ENCODE measurements around the gene CD1B.

DNA sequence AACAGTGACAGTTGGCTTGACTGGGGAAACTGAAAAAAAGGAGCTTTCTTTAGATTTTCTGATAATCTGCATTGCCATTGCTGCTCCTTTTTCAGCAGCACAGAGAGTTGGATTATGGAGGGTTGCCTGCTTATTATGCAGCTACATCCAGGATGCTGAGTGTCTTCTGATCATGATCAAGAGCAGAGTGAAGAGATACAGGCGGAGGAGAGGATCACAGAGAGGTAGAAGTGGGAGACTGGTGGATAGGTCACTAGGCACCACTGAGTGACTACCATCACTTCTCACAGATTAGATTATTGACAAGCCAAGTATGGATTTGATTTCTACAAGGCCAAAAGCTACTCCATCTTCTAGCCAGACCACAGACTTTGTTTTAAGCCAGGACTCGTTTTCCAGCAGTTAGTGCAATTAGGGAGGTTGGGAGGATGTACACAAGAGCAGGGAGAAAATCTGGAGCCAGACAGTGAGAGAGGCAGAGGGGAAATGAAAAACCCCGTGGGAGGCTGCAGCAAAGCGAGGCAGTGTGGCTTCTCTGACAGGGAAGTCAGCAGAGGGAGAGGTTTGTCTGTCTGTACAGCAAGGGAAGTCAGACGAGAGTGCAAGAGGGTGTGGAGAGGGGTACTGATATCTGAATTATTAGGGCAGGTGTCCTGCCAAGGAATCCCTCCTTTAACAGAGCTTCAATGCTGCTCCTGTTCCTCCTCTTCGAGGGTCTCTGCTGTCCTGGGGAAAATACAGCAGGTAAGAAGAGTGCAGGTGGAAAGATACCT is 22.2 kb upstream of the CD1B start, which contains the start of gene CD1E:
- TF ChIP-seq, protein P1, sequence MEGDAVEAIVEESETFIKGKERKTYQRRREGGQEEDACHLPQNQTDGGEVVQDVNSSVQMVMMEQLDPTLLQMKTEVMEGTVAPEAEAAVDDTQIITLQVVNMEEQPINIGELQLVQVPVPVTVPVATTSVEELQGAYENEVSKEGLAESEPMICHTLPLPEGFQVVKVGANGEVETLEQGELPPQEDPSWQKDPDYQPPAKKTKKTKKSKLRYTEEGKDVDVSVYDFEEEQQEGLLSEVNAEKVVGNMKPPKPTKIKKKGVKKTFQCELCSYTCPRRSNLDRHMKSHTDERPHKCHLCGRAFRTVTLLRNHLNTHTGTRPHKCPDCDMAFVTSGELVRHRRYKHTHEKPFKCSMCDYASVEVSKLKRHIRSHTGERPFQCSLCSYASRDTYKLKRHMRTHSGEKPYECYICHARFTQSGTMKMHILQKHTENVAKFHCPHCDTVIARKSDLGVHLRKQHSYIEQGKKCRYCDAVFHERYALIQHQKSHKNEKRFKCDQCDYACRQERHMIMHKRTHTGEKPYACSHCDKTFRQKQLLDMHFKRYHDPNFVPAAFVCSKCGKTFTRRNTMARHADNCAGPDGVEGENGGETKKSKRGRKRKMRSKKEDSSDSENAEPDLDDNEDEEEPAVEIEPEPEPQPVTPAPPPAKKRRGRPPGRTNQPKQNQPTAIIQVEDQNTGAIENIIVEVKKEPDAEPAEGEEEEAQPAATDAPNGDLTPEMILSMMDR (conservative IDR thresholded peaks at IDR 0.05; ENCODE audit: low read length) = no peak
- TF ChIP-seq EZH2phosphoT487 (IDR thresholded peaks at IDR 0.05; ENCODE audit: borderline replicate concordance) = no peak
